K562 (cell line): Measurements from ENCODE around the gene IGDCC3.

ENCODE experiments used
- CTCF ChIP-seq, 3 experiments: IDR thresholded peaks in 2 of 3; conservative IDR thresholded peaks in 1 of 3; 2 replicates each; pipeline ENCODE4 v1.5.1; 2011 to 2012; ENCODE audit warnings: low read length in 3 of 3, mild to moderate bottlenecking in 3 of 3, control low read depth in 2 of 3, improper control_type of control experiment in 1 of 3, inconsistent platforms in 1 of 3, low read depth in 1 of 3, mixed read lengths in 1 of 3, moderate library complexity in 1 of 3; ENCODE audit not compliant: insufficient read depth in 2 of 3
- TFAM ChIP-seq: fragments of 250-450 bp; sonication (Bioruptor Pico); conservative IDR thresholded peaks from 2 replicates; pipeline ENCODE4 v1.5.0; 2021; ENCODE audit warnings: mild to moderate bottlenecking, moderate library complexity
- YBX1 ChIP-seq: fragments of 450-650 bp; IDR thresholded peaks from 2 replicates; pipeline ENCODE4 v1.7.1; 2016; ENCODE audit warnings: mild to moderate bottlenecking

- TF ChIP-seq CTCF (IDR thresholded peaks at IDR 0.05 in 2 of 3, conservative IDR thresholded peaks at IDR 0.05 in 1 of 3; ENCODE audit: insufficient read depth in 2 of 3, low read depth in 1 of 3, low read length in 3 of 3) (no peak), YBX1 (no peak), TFAM (no peak)
Measured at GRCh38 chr15:65329288-65329983, 48.4 kb downstream of the IGDCC3 start.
